ENCODE results near the gene ITGA8.

DNA sequence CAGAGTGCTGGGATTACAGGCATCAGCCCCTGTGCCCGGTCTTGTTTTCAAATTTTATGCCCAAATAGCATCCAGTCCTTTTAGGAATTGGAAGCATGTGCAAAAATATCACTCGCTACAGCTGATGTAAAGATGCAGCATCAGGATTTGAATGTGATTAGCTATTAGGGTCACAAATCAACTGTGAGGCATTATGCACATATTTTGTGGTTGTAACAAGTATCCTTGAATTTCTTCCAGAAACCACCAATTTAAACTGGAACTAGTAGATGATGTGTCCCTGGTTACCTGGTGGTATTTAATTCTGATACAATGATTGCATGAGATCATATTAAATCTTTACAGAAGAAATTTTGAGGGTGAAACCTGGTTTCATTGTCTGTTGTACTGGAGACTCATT, 41.0 kb upstream of the ITGA8 start:
- TF ChIP-seq, protein P1, sequence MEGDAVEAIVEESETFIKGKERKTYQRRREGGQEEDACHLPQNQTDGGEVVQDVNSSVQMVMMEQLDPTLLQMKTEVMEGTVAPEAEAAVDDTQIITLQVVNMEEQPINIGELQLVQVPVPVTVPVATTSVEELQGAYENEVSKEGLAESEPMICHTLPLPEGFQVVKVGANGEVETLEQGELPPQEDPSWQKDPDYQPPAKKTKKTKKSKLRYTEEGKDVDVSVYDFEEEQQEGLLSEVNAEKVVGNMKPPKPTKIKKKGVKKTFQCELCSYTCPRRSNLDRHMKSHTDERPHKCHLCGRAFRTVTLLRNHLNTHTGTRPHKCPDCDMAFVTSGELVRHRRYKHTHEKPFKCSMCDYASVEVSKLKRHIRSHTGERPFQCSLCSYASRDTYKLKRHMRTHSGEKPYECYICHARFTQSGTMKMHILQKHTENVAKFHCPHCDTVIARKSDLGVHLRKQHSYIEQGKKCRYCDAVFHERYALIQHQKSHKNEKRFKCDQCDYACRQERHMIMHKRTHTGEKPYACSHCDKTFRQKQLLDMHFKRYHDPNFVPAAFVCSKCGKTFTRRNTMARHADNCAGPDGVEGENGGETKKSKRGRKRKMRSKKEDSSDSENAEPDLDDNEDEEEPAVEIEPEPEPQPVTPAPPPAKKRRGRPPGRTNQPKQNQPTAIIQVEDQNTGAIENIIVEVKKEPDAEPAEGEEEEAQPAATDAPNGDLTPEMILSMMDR (IDR thresholded peaks at IDR 0.05), result no peak
- no peak for TF ChIP-seq POLR2AphosphoS5 (IDR thresholded peaks at IDR 0.05; ENCODE audit: insufficient read depth in 1 of 2, low read depth in 1 of 2)
